Esophagus squamous epithelium (tissue), 4 donors: ENCODE data around the gene MIF4GD.

Experiments used
- POLR2A ChIP-seq, 4 donors: fragments of 450-650 bp; IDR thresholded peaks; one replicate each; pipeline ENCODE4 v1.6.1; 2017; ENCODE audit warnings: antibody characterized with exemption in 4 of 4, mild to moderate bottlenecking in 4 of 4, moderate library complexity in 3 of 4
- TF ChIP-seq, protein P1 (sequence below), 6 experiments: fragments of 450-650 bp in 4 of 6; fragments of 200-600 bp in 2 of 6; sonication (generic) in 2 of 6; IDR thresholded peaks; one replicate each; pipeline ENCODE4 v1.5.1; 2016 to 2019; ENCODE audit warnings: antibody characterized with exemption in 6 of 6, mild to moderate bottlenecking in 4 of 6, moderate library complexity in 4 of 6

DNA sequence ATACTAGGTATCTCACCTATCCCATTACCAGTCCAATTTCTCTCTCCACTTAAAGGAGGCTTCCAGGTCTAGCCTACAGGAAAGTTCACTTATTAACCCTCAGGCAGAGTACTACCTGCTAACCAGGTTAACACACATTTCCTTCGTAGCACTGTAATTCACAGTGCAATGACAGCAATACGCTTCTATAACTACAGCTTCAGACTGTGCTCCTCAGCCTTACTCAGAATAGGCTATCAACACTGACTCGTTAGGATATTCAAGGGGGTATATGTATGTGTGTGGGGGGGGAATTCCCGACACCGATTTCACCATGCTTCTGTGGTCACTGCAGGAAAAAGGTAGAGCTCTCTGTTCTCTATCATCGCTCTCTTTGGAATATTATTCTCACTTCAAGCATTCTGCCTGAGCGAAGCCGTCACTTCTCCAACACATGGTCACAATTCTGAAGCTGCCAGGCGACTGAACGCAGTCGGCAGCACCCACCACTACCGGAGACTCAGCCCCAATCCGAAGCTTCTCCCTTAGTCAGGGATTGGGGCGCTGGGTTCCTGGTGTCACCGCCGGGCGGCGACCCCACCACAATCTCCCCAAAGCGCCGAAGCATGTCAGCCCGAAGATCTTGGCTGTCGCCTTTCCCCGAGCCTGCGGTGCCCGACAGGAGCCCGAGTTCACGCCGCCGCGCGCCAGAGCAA, 10.2 kb downstream of the MIF4GD start:
- TF ChIP-seq, protein P1, sequence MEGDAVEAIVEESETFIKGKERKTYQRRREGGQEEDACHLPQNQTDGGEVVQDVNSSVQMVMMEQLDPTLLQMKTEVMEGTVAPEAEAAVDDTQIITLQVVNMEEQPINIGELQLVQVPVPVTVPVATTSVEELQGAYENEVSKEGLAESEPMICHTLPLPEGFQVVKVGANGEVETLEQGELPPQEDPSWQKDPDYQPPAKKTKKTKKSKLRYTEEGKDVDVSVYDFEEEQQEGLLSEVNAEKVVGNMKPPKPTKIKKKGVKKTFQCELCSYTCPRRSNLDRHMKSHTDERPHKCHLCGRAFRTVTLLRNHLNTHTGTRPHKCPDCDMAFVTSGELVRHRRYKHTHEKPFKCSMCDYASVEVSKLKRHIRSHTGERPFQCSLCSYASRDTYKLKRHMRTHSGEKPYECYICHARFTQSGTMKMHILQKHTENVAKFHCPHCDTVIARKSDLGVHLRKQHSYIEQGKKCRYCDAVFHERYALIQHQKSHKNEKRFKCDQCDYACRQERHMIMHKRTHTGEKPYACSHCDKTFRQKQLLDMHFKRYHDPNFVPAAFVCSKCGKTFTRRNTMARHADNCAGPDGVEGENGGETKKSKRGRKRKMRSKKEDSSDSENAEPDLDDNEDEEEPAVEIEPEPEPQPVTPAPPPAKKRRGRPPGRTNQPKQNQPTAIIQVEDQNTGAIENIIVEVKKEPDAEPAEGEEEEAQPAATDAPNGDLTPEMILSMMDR (IDR thresholded peaks at IDR 0.05), result no peak
- no peak for TF ChIP-seq POLR2A (IDR thresholded peaks at IDR 0.05)
